RKO (cell line): ENCODE data around the gene CRKL.
A peak's percentile ranks its signal among the peaks of the same experiment; 100 is the strongest.
"Not testable (repeated sequence)": the region's sequence is repeated elsewhere in the genome, so short reads cannot be mapped to it uniquely, and the experiment has no call there.

ENCODE experiments used
- DNase-seq: peaks from one replicate; pipeline ENCODE4 v3.0.0-alpha.2; 2016; ENCODE audit warnings: low spot score

Gene CRKL

DNA sequence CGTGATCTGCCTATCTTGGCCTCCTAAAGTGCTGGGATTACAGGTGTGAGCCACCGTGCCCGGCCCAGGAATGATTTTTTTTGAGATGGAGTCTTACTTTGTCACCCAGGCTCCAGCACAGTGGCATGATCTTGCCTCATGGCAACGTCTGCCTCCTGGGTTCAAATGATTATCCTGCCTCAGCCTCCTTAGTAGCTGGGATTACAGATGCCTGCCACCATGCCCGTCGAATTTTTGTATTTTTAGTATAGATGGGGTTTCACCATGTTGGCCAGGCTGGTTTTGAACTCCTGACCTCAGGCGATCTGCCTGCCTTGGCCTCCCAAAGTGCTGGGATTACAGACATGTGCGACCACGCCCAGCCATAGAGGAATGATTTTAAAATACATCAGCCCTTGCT is 17.8 kb downstream of the CRKL start:
- not testable (repeated sequence) for DNase-seq

DNA sequence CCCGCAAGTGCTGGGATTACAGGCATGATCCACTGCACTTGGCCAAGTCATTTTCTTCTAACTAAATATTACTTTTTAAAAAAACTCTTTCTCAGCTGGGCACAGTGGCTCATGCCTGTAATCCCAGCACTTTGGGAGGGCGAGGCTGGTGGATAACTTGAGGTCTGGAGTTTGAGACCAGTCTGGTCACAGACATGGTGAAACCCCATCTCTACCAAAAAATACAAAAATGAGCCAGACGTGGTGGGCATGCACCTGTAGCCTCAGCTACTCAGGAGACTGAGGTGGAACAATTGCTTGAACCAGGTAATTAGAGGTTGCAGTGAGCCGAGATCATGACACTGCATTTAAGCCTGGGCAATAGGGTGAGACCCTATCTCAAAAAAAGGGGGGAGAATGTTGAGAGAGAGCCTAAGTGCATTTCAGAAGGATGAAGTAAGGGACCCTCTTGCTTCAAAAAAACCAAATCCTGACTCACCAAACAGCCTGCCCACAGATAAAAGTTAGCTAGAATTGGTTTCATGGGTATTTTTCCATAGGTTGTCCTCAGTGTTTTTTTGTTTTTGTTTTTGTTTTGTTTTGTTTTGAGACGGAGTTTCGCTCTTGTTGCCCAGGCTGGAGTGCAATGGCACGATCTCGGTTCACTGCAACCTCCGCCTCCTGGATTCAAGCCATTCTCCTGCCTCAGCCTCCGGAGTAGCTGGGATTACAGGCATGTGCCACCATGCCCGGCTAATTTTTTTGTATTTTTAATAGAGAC is 18.8 kb downstream of the CRKL start:
- DNase-seq = not testable (repeated sequence)

DNA sequence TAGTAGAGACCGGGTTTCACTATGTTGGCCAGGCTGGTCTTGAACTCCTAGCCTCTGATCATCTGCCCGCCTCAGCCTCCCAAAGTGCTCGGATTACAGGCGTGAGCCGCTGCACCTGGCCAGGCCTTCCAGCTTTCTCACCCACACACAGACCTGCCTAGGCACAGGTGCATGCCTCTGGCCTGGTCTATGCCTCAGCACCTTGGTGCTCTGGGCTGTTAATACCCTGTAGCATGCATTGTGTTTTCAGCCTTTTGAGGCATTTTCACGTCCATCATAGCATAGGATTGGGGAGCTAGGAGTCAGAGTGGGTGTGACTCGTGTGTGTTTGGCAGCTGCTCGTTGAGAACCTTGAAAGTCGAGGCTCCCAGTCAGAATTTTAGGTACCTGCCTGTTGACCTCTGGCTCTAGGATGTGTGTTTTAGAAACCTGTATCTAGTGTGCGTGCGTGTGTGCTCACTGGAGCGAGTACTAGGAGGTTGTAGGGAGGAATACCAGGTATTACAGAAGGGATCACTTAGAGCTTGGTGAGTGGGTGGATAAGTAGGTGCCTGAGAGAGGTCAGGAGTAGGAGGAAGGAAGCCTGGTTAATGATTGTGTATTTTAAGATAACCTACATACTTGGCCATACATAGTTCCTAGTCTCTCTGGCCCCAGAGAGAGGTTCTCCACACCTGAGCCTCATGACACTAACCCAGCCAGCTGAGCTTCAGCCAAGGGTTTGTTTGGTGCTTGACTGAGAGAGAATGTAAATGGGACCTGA is 20.0 kb downstream of the CRKL start:
- DNase-seq = no peak

DNA sequence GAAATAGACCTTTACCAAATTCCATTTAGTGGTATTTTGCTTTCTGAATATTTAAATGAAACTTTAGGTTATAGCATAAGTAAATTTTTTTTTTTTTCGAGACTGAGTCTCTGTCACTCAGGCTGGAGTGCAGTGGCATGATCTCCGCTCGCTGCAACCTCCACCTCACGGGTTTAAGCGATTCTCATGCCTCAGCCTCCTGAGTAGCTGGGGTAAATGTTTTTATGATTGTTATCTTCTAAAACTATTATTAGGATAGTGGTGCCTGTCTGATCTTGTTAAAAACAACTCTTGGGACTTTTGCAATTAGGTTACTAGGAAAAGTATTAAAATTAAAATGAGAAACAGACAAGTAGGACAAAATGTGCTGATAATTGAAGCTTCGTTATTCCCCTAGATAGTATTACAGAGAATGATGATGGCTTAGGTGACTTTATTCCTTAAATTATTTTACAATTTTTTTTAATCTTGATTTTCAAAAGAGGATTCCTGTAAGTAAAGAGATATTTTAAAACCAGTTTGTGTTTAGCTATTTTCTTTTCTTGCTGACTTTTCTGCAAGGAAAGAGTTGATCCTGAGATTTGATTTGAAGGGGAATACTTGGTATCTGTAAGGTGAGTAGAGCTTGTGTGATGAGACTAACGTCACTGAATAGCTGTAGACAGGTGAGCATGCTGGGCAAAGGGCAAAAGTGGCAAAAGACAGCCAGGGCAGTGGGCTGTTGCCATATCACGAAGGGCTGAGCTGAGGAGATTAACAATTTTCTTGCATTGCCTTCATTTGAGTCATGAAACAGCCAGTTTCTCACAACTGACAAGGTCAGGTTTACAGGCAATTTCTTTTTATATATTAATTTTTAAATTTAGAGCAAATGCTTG is 20.8 kb downstream of the CRKL start:
- DNase-seq = no peak

DNA sequence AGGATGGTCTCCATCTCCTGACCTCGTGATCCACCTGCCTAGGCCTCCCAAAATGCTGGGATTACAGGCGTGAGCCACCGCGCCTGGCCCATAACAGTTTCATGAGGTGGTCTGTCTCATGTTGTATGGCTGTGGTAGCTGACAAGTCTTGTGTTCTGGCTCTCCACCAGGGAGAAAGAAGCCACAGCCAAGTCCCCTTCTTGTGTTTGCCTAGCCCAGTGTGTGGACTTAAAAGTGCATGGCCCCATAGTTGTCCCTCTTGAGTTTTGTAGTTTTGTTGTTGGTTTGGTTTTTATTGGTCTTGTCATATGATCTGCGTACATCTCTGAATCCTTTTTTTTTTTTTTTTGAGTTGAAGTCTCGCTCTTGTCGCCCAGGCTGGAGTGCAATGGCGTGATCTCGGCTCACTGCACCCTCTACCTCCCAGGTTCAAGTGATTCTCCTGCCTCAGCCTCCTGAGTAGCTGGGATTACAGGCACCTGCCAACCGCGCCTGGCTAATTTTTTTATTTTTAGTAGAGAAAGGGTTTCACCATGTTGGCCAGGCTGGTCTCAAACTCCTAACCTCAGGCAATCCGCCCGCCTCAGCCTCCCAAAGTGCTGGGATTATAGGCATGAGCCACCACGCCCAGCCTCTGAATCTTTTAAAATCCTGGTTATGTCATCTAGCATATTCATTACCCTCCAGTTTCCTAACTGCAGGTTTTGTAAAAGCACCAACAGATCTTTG is 22.4 kb downstream of the CRKL start:
- not testable (repeated sequence) for DNase-seq

DNA sequence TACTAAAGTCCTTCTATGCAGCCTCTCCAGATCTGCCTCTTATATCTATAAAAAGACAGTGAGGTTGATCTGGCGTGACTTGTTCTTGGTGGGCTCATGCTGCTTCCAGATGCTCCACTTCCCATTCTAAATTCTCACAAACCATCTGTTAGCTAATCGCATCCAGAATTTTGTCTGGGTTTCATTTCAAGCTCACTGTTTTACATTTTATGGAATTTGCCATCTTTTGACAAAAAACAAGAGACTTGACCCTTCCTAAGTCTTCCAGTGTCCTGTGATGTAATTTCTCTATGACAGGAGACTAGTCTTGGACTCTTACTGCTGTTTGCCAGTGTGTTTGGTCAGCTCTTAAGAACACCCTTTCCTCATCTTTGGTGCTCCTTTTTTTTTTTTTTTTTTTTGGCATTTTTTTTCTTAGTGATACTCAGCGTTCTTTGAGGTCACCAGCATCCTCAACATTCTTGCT is 23.0 kb downstream of the CRKL start:
- no peak for DNase-seq

DNA sequence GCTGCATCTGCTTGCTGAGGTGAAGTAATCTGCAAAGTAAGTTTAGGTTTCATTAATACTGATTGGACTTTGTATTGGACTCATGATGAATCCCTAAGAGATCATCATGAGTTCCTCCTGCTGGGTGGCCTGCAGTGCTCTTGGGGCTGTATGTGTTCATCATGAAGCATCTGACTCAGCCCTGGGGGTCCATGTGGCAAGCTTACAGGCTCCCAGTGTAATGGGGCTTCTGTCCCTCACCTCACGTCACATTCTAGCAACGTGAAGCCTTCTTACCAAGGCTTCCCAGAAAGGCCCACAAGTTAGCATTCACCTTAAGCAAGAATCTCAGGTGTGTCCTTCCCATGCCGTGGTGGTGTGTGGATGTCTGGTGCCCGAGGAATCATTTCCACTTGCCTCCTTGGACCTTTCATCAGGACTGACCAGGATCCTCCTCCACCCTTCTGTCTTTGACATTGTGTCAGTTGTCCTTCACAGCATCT is 23.7 kb downstream of the CRKL start:
- DNase-seq = no peak

DNA sequence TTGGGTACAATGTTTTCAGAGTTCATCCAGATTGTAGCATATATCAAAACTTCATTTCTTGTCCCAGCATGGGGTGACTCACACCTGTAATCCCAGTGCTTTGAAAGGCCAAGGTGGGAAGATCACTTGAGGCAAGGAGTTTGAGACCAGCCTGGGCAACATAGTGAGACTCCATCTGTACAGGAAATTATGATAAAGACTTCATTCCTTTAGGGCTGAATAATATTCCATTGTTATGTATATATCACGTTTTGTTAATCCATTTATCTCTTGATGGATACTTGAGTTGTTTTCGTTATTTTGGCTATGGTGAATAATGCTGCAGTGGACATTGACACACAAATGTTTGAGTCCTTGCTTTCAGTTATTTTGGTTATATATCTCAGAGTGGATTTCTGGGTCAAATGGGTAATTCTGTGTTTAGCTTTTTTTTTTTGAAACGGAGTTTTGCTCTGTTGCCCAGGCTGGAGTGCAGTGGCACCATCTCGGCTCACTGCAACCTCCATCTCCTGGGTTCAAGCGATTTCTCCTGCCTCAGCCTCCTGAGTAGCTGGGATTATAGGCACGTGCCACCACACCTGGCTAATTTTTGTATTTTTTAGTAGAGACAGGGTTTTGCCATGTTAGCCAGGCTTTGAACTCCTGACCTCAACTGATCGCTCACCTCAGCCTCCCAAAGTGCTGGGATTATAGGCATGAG is 25.1 kb downstream of the CRKL start:
- DNase-seq = not testable (repeated sequence)

DNA sequence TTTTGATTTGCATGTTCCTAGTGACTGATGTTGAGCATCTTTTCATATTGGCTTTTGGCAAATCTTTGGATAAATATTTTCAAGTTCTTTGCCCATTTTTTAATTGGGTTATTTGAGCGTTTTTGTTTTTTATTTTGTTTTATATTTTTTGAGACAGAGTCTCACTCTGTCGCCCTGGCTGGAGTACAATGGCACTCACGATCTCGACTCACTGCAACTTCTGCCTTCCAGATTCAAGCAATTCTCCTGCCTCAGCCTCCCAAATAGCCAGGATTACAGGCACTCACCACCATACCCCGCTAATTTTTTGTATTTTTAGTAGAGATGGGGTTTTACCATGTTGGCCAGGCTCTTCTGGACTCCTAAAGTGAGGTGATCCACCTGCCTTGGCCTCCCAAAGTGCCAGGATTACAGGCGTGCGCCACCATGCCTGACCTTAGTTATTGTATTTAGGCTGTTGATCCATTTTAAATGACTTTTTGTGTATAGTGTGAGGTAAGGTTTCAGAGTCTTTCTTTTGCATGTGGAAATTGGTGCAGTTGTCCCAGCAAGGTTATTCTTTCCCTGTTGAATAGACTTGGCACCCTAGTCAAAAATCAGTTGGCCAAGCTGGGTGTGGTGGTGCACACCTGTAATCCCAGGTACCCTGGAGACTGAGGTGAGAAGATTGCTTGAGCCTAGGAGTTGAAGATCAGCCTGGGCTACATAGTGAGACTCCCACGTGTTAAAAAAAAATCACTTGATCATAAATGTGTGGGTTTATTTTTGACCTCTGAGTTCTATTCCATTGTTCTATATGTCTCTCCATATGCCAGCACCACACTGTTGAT is 26.1 kb downstream of the CRKL start:
- no peak for DNase-seq

DNA sequence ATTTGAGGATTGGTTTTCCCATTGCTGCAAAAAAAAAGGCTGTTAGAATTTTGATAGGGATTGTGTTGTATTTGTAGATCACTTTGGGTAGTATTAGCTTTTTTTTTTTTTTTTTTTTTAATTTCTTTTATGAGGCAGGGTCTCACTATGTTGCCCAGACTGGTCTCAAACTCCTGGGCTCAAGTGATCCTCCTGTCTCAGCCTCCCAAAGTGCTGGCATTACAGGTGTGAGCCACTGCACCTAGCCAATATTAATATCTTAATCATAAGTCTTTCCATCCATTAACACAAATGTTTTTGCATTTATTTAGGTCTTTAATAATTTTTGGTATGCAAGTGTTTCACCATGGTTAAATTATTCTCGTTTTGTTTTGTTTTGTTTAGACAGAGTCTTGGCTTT is 26.8 kb downstream of the CRKL start:
- no peak for DNase-seq

DNA sequence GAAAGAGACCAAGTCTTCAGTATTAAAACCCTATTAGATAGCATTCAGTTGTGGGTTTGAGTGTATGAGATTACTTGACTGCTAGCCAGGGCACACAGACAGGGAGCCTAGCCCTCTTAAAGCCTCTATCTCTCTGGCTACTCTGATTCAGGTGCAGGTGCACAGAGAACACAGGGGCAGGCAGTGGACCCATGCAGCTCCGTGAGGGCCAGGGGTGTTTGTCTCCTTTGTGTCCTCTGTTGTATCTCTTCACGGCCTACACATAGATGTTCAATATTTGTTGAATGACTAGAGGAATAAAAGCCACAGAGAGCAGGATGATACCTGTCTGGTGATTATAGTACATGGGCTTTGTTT is 28.3 kb downstream of the CRKL start:
- DNase-seq = no peak

DNA sequence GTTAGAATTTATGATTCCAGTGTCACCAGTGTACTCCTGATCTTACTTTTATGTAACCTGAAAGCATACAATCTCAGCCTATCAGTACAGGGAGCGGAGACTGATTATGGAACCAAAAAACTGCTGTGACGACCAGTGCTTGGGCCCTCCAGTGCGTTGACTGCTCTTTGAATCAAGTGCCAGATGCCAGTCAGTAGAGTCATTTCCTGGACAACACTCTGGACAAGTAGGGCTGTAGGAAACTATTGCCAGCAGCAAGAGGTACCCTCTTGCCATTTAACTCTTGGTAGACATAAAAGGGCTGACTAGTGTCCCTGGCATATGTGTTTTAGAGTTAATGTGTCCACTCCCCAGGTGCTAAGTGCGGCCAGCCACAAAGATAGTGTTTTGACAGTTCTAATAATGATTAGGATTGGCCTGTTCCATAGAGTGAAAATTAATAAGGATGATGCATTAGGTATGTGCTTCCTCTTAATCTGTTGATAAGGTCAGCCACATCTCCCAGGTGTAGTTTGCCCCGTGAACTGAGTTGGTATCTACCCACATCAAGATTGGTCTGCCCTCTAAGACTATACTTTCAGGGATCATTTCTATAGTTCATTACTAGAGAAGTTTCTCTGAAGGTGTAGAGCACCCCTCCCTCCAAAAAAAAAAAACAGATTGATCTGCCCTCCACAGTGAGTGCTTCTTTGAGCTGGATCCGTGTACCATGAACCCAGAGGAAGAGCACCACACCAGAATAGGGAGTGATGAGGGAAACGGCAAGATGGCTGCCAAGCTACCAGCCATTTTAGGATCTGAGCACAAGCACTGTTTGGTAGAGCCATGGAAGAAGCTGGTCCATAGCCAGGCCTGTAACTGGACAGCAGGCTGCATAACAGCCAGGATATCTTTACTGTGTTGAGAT is 29.1 kb downstream of the CRKL start:
- DNase-seq = peak; percentile 55

DNA sequence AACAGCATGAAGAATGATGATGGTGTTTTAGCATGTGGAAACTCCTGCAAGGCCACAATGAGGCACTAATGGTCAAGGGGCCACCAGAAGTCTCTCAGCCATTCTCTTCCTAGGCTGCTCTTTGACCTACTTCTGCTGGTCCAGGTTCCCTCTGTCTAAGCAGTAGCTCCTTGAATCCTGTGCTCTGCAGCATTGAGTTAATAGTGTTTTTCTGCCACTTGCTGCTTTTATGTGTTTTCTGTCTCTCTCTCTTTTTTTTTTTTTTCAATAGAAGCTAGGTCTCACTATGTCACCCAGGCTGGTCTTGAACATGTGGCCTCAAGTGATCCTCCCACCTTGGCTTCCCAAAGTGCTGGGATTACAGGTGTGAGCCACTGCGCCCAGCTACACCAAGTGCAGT is 29.8 kb downstream of the CRKL start:
- DNase-seq = no peak

DNA sequence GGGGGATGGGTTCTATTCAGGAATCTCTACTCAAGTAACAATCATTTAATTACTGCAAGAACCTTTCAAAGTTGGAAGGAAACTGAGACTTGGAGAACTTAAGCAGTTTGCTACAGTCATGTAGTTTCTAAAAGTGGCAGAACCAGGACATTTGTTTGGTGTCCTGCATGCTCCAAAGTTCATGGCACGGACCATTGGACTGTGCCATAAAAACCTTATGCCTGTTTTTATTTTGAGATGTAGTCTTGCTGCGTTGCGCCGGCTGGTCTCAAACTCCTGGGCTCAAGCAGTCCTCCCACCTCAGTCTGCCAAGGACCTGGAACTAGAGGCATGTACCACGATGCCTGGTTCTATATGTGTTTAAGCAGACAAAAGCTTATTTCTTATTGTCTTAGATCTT is 31.2 kb downstream of the CRKL start:
- DNase-seq = no peak

DNA sequence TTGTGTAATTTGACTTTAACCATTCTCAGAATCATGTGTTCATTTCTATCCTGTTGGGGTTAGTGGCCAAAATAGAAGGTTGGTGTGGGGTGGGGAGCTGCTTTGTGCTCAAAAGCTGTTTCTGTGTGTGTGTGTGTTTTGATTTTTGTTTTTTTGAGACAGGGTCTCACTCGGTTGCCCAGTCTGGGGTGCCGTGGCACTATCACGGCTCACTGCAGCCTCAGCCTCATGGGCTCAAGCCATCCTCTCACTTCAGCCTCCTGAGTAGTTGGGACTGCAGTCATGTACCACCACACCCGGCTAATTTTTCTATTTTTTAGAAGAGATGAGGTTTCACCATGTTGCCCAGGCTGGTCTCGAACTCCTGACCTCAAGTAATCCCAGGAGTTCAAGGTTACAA is 31.8 kb downstream of the CRKL start:
- DNase-seq = no peak

DNA sequence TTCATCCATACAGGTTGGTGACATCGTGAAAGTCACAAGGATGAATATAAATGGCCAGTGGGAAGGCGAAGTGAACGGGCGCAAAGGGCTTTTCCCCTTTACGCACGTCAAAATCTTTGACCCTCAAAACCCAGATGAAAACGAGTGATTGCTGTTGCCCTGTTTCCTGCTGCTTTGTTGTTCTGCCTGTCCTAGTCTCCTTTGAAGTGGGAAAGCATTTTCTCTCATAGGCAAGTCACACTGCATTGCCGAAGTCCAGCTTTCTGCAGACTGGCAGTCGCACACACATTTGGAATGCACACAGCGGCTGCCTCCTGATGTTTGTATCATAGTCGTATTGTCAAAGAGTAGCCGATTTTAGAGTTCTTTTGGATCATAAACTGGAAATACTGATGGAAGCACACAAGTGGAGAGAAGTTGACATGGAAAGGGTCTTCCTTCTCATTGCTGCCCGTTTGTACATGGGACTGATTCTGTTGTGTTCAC is 32.5 kb downstream of the CRKL start:
- DNase-seq = no peak

DNA sequence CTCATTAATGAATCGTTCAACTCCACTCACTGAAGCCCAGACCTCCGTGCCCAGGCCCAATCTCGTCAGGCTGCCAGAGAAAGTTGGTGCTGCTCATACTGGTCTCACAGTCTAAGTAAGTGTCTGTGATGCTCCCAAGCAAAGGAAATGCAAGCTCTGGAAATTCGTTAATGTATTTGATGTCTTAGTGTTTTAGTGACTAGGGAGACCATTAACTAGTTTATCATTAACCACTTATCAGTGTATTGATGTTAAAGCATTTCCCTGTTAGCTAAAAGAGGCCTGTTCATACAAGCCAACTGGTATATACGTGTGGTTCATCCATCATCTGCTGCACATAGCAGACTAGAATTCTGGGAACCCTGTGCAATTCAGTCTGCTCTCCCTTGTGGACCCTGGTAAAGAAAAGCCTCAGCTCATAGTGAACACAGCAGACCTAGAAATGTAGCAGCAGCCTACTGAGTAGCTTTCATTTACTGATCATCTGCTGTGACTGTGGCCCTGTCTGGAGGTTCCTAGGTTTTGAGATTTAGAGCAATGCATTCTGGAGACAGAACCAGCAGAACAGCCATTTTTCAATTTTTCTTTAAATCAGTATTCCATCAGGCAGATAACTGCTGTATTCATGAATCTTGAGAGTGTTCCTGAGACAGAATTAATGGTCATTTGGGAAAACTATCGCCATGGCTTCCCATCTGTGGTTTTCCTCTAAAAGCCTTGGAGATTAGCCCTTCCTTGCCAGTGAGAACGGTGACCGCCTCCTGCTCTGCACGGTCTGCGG is 34.1 kb downstream of the CRKL start:
- no peak for DNase-seq

DNA sequence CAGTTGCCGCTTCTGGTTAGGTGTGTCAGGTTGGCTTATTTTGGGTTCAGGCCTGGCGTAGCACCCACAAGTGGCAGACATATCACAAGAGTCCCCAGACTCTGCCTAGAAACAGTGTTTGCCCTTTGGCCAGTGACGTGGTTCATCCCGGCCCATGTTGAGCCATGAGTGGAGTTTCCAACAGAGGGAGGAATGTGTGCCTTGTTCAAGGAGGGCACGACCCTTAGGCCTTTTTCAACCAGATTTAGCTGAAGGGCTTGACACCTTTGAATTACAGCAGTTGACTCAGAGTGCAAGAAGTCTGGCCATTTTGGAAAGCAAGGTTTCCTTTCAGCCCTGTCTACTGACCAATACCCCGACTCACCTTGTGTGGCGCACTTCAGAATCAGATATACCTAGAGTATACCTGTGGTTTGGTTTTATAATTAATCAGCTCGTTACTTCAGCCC is 34.7 kb downstream of the CRKL start:
- no peak for DNase-seq
